Measurements from ENCODE around the gene PHOSPHO2.

DNA sequence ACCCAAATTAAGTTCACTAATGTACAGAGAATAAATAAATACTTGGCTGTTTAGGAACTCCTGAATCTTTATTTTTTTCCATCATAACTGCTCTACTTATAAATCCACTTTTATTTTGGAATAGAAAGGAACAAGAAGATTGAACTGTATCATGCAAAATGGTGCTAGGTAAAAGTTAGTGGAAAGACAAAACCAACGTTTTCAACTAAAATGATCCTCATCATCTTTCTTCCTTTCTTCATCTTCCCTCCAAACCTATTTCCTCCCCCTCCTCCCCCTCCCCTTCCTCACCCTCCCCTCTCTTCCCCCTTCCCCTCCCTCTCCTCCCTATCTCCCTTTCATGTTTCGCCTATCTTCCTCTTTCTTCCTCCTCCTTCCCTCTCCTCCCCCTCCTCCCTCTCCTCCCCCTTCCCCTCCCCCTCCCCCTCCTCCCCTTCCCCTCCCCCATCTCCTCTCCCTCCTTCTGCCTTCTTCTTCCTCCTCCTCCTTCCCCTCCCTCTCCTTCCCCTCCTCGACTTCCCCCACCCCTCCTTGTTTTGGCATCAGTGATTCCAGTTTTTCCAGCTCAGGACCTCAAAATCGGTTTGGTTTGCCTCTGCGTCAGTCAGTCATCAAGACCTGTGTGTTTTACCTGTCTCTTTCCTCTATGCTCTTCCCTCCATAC, 44.4 kb downstream of the PHOSPHO2 start:
- TF ChIP-seq, protein P1, sequence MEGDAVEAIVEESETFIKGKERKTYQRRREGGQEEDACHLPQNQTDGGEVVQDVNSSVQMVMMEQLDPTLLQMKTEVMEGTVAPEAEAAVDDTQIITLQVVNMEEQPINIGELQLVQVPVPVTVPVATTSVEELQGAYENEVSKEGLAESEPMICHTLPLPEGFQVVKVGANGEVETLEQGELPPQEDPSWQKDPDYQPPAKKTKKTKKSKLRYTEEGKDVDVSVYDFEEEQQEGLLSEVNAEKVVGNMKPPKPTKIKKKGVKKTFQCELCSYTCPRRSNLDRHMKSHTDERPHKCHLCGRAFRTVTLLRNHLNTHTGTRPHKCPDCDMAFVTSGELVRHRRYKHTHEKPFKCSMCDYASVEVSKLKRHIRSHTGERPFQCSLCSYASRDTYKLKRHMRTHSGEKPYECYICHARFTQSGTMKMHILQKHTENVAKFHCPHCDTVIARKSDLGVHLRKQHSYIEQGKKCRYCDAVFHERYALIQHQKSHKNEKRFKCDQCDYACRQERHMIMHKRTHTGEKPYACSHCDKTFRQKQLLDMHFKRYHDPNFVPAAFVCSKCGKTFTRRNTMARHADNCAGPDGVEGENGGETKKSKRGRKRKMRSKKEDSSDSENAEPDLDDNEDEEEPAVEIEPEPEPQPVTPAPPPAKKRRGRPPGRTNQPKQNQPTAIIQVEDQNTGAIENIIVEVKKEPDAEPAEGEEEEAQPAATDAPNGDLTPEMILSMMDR (conservative IDR thresholded peaks at IDR 0.05; ENCODE audit: low read depth, low read length): no peak
- no peak for TF ChIP-seq EZH2phosphoT487 (IDR thresholded peaks at IDR 0.05; ENCODE audit: borderline replicate concordance, low read length)

Data from PC-3 (cell line).